HT1080 (cell line): ENCODE data around the gene CEP250. TPM values are rescaled to one million over a fixed set of nuclear protein-coding genes. Genes with fewer than 3 reads are reported as not detected.

ENCODE experiments used
- DNase-seq: peaks from one replicate; pipeline ENCODE4 v3.0.0-alpha.2; 2015; ENCODE audit warnings: low read depth
- small RNA-seq: library from RNA; depleted of rRNA; stranded (forward); fragments of <200 nt; gene quantifications from one replicate; pipeline ENCODE3, GENCODE V24; 2014
- total RNA-seq: library from RNA; depleted of rRNA; stranded (reverse); fragments of >200 nt; shearing (Covaris generic); gene quantifications from 2 replicates; pipeline ENCODE4 v1.2.3, GENCODE V29; 2014; rRNA removed

The CEP250 gene
- total RNA-seq, 1 experiment from 2014 or later, result 51.7 TPM

- no peak for DNase-seq
These were observed 106.3 kb downstream of the CEP250 start for GRCh38 chr20:35561671-35562070.

- DNase-seq, result no peak
These were observed 107.2 kb downstream of the CEP250 start for GRCh38 chr20:35562541-35563110.

DNA sequence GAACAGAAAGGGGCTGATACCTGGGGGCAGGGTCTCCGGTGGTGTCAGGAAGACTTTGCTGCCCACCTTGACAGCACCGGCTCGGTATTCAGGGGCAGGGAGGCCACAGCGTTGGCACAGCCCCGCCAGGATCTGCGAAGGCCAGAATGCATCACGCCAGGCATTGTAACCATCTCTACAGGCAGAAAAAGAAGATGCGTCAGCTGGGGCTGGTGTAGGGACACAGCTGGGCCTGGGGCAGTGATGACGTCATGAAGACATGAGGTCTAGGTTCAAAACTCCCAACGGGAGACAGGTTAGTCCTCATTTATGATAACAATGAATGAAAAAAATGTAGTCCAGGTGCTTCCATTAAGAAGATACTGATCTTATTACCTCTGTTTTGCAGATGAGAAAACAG is 108.4 kb downstream of the CEP250 start:
- no peak for DNase-seq

- DNase-seq, result no peak
These were observed 109.5 kb downstream of the CEP250 start for GRCh38 chr20:35564905-35565304.

GRCh38 chr20:35568645-35569044 is 113.2 kb downstream of the CEP250 start:
- DNase-seq, result no peak

Small RNA genes lying within 50 kb of the gene (small RNA-seq; reads per million reads assigned to genes)
- not detected for gene MIR1289-1

Other genes with a start within 250 kb of the CEP250 start
- 0.23 and 0.30 TPM in 2 replicates for gene MMP24, start 228.9 kb upstream of the CEP250 start, total RNA-seq
- gene MMP24OS, start 177.5 kb upstream of the CEP250 start, total RNA-seq, result 26.4 and 38.1 TPM in 2 replicates
- 516 and 620 TPM in 2 replicates for gene EIF6, start 170.8 kb upstream of the CEP250 start, total RNA-seq
- not detected in 2 replicates for gene FAM83C, start 163.2 kb upstream of the CEP250 start, total RNA-seq
- gene UQCC1, start 43.6 kb upstream of the CEP250 start, total RNA-seq, result 55.7 and 58.1 TPM in 2 replicates
- 0.10 TPM in 2 replicates for gene GDF5, start 17.4 kb upstream of the CEP250 start, total RNA-seq
- gene C20orf173, start 74.1 kb downstream of the CEP250 start, total RNA-seq, result not detected in 2 replicates
- gene ERGIC3, start 86.5 kb downstream of the CEP250 start, total RNA-seq, result 167 and 169 TPM in 2 replicates
- gene SPAG4, start 160.2 kb downstream of the CEP250 start, total RNA-seq, result 0.30 and 0.59 TPM in 2 replicates
- gene CPNE1, start 209.3 kb downstream of the CEP250 start, total RNA-seq, result 146 and 192 TPM in 2 replicates
- 54.5 and 68.1 TPM in 2 replicates for gene RBM12, start 209.3 kb downstream of the CEP250 start, total RNA-seq
- gene NFS1, start 243.8 kb downstream of the CEP250 start, total RNA-seq, result 34.1 and 92.1 TPM in 2 replicates
- 213 and 561 TPM in 2 replicates for gene ROMO1, start 243.8 kb downstream of the CEP250 start, total RNA-seq